ENCODE data around the gene OR1F1. TPM values are rescaled to one million over a fixed set of nuclear protein-coding genes. Genes with fewer than 3 reads are reported as not detected.

Gene OR1F1
- total and polyA plus RNA-seq, 2 experiments from 2014 or later = not detected

DNA sequence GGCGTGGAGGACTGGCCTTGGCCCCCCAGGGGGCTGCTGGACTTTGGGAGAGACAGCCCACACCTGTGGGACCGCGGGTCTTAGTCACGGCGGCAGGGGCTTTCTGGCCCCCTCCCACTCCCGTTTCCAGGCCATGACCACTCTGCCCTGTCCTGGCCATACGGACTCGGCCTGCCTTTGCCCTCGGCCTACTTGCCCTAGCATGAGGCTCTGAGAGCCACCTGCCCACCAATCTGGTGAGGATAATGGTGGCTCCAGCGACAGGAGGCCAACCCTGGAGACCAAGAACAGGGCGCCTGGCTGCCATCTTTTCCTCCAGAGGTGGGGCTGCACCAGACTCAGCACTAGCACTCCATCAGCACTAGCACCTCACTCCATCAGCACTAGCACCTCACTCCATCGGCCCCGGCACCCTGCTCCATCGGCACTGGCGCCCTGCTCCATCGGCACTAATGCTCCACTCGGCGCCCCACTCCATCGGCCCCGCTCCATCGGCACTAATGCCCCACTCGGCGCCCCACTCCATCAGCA, 46.2 kb upstream of the OR1F1 start:
- no peaks in the 10 kb centered on the region for H3K9me3 ChIP-seq (ENCODE audit: low read depth)
- H3K27ac ChIP-seq = no peak overlapping the region
- no peaks in the 10 kb centered on the region for H3K36me3 ChIP-seq
- H3K27me3 ChIP-seq = no peaks in the 10 kb centered on the region
- H3K4me1 ChIP-seq (ENCODE audit: low read depth) = peaks cover 10% of the 10 kb centered on the region
- TF ChIP-seq, protein P1, sequence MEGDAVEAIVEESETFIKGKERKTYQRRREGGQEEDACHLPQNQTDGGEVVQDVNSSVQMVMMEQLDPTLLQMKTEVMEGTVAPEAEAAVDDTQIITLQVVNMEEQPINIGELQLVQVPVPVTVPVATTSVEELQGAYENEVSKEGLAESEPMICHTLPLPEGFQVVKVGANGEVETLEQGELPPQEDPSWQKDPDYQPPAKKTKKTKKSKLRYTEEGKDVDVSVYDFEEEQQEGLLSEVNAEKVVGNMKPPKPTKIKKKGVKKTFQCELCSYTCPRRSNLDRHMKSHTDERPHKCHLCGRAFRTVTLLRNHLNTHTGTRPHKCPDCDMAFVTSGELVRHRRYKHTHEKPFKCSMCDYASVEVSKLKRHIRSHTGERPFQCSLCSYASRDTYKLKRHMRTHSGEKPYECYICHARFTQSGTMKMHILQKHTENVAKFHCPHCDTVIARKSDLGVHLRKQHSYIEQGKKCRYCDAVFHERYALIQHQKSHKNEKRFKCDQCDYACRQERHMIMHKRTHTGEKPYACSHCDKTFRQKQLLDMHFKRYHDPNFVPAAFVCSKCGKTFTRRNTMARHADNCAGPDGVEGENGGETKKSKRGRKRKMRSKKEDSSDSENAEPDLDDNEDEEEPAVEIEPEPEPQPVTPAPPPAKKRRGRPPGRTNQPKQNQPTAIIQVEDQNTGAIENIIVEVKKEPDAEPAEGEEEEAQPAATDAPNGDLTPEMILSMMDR (IDR thresholded peaks at IDR 0.05; ENCODE audit: low read depth, low read length) = no peak
- no peak for DNase-seq (ENCODE audit: low read depth in 1 of 2, low spot score in 1 of 2)
- H3K4me3 ChIP-seq = no peak overlapping the region

DNA sequence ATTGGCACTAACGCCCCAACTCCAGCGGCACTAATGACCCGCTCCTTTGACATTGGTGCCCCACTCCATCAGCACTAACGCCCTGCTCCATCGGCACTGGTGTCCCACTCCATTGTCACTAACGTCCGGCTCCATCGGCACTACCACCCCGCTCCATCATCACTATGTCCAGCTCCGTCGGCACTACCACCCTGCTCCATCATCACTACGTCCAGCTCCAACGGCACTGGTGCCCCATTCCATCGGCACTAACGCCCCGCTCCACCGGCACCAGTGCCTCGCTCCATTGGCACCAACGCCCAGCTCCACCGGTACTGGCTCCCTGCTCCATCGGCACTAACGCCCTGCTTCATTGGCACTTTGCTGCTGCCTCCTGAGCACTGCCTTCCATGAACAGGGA, 45.7 kb upstream of the OR1F1 start:
- no peaks in the 10 kb centered on the region for H3K9me3 ChIP-seq (ENCODE audit: low read depth)
- H3K36me3 ChIP-seq = no peaks in the 10 kb centered on the region
- no peak for DNase-seq (ENCODE audit: low read depth in 1 of 2, low spot score in 1 of 2)
- no peak overlapping the region for H3K4me3 ChIP-seq
- peaks cover 10% of the 10 kb centered on the region for H3K4me1 ChIP-seq (ENCODE audit: low read depth)
- TF ChIP-seq, protein P1 (IDR thresholded peaks at IDR 0.05; ENCODE audit: low read depth, low read length) = no peak
- H3K27ac ChIP-seq = no peak overlapping the region
- H3K27me3 ChIP-seq = no peaks in the 10 kb centered on the region

DNA sequence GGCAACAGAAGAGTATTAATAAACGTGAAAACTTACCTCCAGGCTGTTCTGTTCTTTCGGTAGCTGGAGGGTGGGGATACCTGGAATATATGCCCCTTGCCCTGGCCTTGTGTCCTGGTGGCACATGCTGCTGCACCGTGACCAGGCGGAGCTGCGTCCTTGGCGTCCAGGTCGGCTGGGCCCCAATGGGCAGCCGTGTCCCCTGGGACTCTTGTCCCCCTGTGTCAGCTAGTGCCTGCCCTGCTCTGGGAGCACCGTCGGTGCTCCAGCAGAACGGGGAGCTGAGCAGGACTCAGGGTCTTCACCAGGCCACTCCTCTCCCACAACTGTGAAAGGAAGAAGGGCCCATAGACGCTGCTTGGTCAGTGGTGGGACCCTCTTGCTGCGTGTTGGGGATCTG, 45.2 kb upstream of the OR1F1 start:
- no peak overlapping the region for H3K27ac ChIP-seq
- no peak for DNase-seq (ENCODE audit: low read depth in 1 of 2, low spot score in 1 of 2)
- no peak overlapping the region for H3K4me3 ChIP-seq

DNA sequence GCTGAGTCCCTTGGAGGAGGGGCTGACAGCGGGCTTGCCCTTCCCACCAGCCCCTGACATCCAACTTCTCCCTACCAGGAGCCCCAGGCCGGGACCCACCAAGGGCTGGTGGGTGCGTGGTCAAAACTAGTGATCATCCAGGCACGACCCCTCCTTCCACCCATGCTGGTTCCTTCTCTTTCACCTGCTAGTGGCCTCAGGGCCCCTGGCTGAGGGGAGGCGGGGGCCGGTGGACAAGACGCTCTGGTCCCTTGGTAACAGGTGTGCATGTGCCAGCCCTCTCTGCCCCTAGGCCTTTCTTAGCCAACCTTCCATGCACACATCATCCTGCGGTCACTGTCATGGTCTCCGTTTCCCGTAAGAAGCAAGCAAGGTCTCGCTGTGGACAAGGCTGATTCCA, 44.8 kb upstream of the OR1F1 start:
- peaks cover under 1% of the 10 kb centered on the region for H3K27me3 ChIP-seq
- H3K4me1 ChIP-seq (ENCODE audit: low read depth) = peaks cover 10% of the 10 kb centered on the region
- H3K9me3 ChIP-seq (ENCODE audit: low read depth) = no peaks in the 10 kb centered on the region
- no peak for DNase-seq (ENCODE audit: low read depth in 1 of 2, low spot score in 1 of 2)
- no peaks in the 10 kb centered on the region for H3K36me3 ChIP-seq
- TF ChIP-seq, protein P1 (IDR thresholded peaks at IDR 0.05; ENCODE audit: low read depth, low read length) = no peak
- H3K4me3 ChIP-seq = no peak overlapping the region
- H3K27ac ChIP-seq = no peak overlapping the region

More for the DNA sequence above, 45.2 kb upstream of the OR1F1 start:
- no peaks in the 10 kb centered on the region for H3K27me3 ChIP-seq
- H3K36me3 ChIP-seq = no peaks in the 10 kb centered on the region
- TF ChIP-seq, protein P1 (IDR thresholded peaks at IDR 0.05; ENCODE audit: low read depth, low read length) = no peak
- peaks cover 10% of the 10 kb centered on the region for H3K4me1 ChIP-seq (ENCODE audit: low read depth)
- no peaks in the 10 kb centered on the region for H3K9me3 ChIP-seq (ENCODE audit: low read depth)

DNA sequence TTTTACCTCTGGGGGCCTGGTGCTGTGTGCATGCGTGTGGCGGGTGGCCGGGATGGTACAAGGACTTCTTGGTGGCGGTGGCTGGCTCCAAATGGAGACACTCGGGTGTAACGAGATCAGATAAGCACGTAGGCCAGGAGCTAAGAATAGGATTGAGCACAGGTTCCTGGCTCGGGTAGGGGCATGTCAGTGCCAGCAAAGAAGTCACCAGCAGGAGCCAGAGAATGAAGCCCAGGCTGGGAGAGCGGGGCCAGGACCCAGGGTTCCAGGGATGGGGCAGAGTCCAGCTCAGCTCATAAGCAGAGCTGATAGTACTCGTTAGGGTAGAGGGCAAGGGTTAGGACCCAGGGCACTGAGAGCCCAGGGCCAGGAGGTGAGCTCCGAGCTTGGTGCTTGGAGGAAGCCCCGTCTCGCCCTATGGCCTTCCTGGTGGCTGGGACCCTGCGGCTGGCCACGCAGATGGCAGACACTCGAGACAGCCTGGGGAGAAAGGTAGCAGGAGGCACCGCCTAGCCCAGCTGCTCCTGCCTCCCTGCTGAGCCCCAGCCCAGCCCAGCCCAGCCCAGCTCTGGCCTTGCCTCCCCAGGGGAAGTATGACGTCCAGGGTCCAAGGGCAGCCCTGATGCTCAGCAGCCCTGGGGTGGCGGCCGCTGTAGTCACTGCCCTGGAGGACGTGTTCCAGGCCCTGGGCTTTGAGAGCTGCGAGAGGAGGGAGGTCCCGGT, 44.2 kb upstream of the OR1F1 start:
- no peaks in the 10 kb centered on the region for H3K9me3 ChIP-seq (ENCODE audit: low read depth)
- no peaks in the 10 kb centered on the region for H3K36me3 ChIP-seq
- peaks cover 6% of the 10 kb centered on the region for H3K27me3 ChIP-seq
- no peak overlapping the region for H3K27ac ChIP-seq
- no peak for DNase-seq (ENCODE audit: low read depth in 1 of 2, low spot score in 1 of 2)
- H3K4me1 ChIP-seq (ENCODE audit: low read depth) = peaks cover 10% of the 10 kb centered on the region
- TF ChIP-seq, protein P1 (IDR thresholded peaks at IDR 0.05; ENCODE audit: low read depth, low read length) = no peak
- H3K4me3 ChIP-seq = no peak overlapping the region
